ENCODE measurements around the gene PLD1. TPM values are rescaled to one million over a fixed set of nuclear protein-coding genes. Genes with fewer than 3 reads are reported as not detected.
"Not testable (repeated sequence)": the region's sequence is repeated elsewhere in the genome, so short reads cannot be mapped to it uniquely, and the experiment has no call there.

The PLD1 gene
- total RNA-seq, 1 donor from 2014 or later: 0.55 TPM

- intact Hi-C loops (cut with micrococcal nuclease): no loop called here
Measured at GRCh38 chr3:171748064-171748924, 62.0 kb downstream of the PLD1 start.

- intact Hi-C loops (cut with micrococcal nuclease): no loop called here
Measured at GRCh38 chr3:171747223-171747920, 62.9 kb downstream of the PLD1 start.

GRCh38 chr3:171746320-171747222 lies 63.7 kb downstream of the PLD1 start:
- intact Hi-C loops (cut with micrococcal nuclease): not testable (repeated sequence)

GRCh38 chr3:171745577-171746319 lies 64.5 kb downstream of the PLD1 start:
- intact Hi-C loops (cut with micrococcal nuclease): no loop called here

- intact Hi-C loops (cut with micrococcal nuclease): no loop called here
Measured at GRCh38 chr3:171744158-171744741, 66.0 kb downstream of the PLD1 start.

- intact Hi-C loops (cut with micrococcal nuclease): no loop called here
Measured at GRCh38 chr3:171743327-171744157, 66.7 kb downstream of the PLD1 start.

GRCh38 chr3:171741377-171741776 lies 68.9 kb downstream of the PLD1 start:
- intact Hi-C loops (cut with micrococcal nuclease): no loop called here

- intact Hi-C loops (cut with micrococcal nuclease): no loop called here
Measured at GRCh38 chr3:171736556-171736955, 73.7 kb downstream of the PLD1 start.

GRCh38 chr3:171733561-171733960 lies 76.7 kb downstream of the PLD1 start:
- intact Hi-C loops (cut with micrococcal nuclease): no loop called here

- intact Hi-C loops (cut with micrococcal nuclease): no loop called here
Measured at GRCh38 chr3:171732756-171733155, 77.5 kb downstream of the PLD1 start.

GRCh38 chr3:171731691-171732090 lies 78.6 kb downstream of the PLD1 start:
- intact Hi-C loops (cut with micrococcal nuclease): no loop called here

GRCh38 chr3:171729452-171730334 lies 80.6 kb downstream of the PLD1 start:
- intact Hi-C loops (cut with micrococcal nuclease): no loop called here

- intact Hi-C loops (cut with micrococcal nuclease): no loop called here
Measured at GRCh38 chr3:171727288-171727687, 83.0 kb downstream of the PLD1 start.

GRCh38 chr3:171718493-171719185 lies 91.6 kb downstream of the PLD1 start:
- intact Hi-C loops (cut with micrococcal nuclease): no loop called here

- intact Hi-C loops (cut with micrococcal nuclease): no loop called here
Measured at GRCh38 chr3:171715155-171715554, 95.1 kb downstream of the PLD1 start.

GRCh38 chr3:171712171-171712938 lies 97.9 kb downstream of the PLD1 start:
- intact Hi-C loops (cut with micrococcal nuclease): no loop called here

GRCh38 chr3:171711461-171712170 lies 98.7 kb downstream of the PLD1 start:
- intact Hi-C loops (cut with micrococcal nuclease): no loop called here

Data from T-helper 2 cell treated with Interferon-gamma antibody and Interleukin-4, amounts not matched to agents 100 ng/mL and 5 ng/mL, for 36 hours (primary cell).